SU-DHL-6 (cell line): ENCODE results near the gene IL20RB.
"Not testable (repeated sequence)": the region's sequence is repeated elsewhere in the genome, so short reads cannot be mapped to it uniquely, and the experiment has no call there.

ENCODE experiments used
- H2AFZ ChIP-seq: fragments of 200-600 bp; sonication (generic); 2 replicates; pipeline ENCODE4 v1.6.1; 2014; ENCODE audit warnings: low read depth, mild to moderate bottlenecking, moderate library complexity, mixed read lengths, antibody characterized with exemption, low read length; ENCODE audit not compliant: severe bottlenecking
- H3F3A ChIP-seq: fragments of 200-600 bp; shearing (Covaris generic); 2 replicates; pipeline ENCODE4 v1.6.0; 2016; ENCODE audit warnings: antibody characterized with exemption, mild to moderate bottlenecking; ENCODE audit not compliant: insufficient read depth
- H3K27ac ChIP-seq: fragments of 200-600 bp; sonication (generic); 2 replicates; pipeline ENCODE4 v1.5.1; 2016; ENCODE audit warnings: low read depth, mild to moderate bottlenecking, low read length, moderate library complexity, mixed read lengths
- H3K27me3 ChIP-seq: fragments of 200-600 bp; sonication (generic), shearing (Covaris generic); 2 replicates; pipeline ENCODE4 v1.6.0; 2014; ENCODE audit warnings: mild to moderate bottlenecking, low read length
- H3K36me3 ChIP-seq: fragments of 200-600 bp; sonication (generic); 2 replicates; pipeline ENCODE4 v1.6.1; 2014; ENCODE audit warnings: mild to moderate bottlenecking, low read length, mixed read lengths
- H3K4me2 ChIP-seq: fragments of 300-600, 200-600 bp; shearing (Covaris generic), sonication (generic); 2 replicates; pipeline ENCODE4 v1.6.0; 2014; ENCODE audit warnings: low read length, low read depth, mild to moderate bottlenecking; ENCODE audit not compliant: poor library complexity, severe bottlenecking
- H3K4me3 ChIP-seq: fragments of 200-600 bp; sonication (generic); 2 replicates; pipeline ENCODE4 v1.5.1; 2014; ENCODE audit warnings: antibody characterized with exemption, low read length, mild to moderate bottlenecking, mixed read lengths; ENCODE audit not compliant: insufficient read depth, poor library complexity, severe bottlenecking
- H3K79me2 ChIP-seq: fragments of 200-600 bp; sonication (generic); 2 replicates; pipeline ENCODE4 v1.6.1; 2014; ENCODE audit warnings: mild to moderate bottlenecking, low read length, moderate library complexity; ENCODE audit not compliant: insufficient read depth
- H3K9ac ChIP-seq: fragments of 200-600 bp; sonication (generic); 2 replicates; pipeline ENCODE4 v1.7.0; 2014; ENCODE audit warnings: mild to moderate bottlenecking, low read length
- H3K9me2 ChIP-seq: fragments of 200-600 bp; sonication (generic); replicated peaks from 2 replicates; pipeline ENCODE4 v1.6.1; 2014; ENCODE audit warnings: low read length; ENCODE audit not compliant: insufficient read depth
- H3K9me3 ChIP-seq: fragments of 200-600 bp; sonication (generic); 2 replicates; pipeline ENCODE4 v1.6.1; 2014; ENCODE audit warnings: low read length, mixed read lengths; ENCODE audit not compliant: insufficient read depth
- H4K20me1 ChIP-seq: fragments of 200-600 bp; sonication (generic); 2 replicates; pipeline ENCODE4 v1.6.1; 2014; ENCODE audit warnings: low read depth, mild to moderate bottlenecking, antibody characterized with exemption, low read length, moderate library complexity, mixed read lengths
- EZH2phosphoT487 ChIP-seq: fragments of 200-600 bp; sonication (generic), shearing (Covaris generic); conservative IDR thresholded peaks from 2 replicates; pipeline ENCODE4 v1.6.1; 2018; ENCODE audit warnings: mild to moderate bottlenecking, antibody characterized with exemption, low read length, moderate library complexity, mixed read lengths
- TF ChIP-seq, protein P1 (sequence below): fragments of 200-600 bp; sonication (generic); IDR thresholded peaks from one replicate; pipeline ENCODE4 v1.5.1; 2017; ENCODE audit warnings: antibody characterized with exemption, mild to moderate bottlenecking, low read length, moderate library complexity; ENCODE audit not compliant: insufficient read depth, poor library complexity, severe bottlenecking

The IL20RB gene

DNA sequence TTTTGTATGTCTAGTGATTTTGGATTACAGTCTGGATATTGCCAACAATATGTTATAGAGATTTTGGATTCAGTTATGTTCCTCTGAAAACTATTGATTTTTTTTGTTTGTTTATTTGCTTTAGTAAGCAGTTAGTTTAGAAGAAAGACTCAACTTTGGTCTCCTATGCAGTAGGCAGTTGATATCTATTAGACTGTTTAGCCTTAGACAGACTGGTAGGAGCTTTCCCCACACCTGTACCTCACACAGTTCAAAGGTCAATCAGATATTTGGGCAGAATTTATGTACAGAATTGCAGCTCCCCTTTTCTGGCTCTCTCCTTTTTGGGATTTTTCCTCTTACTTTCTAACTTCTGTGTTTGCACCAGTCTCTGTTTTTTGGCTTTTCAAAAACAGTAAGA lies 42.3 kb downstream of the IL20RB start:
- Histone ChIP-seq H3K79me2 (no peaks in the 10 kb centered on the region), H4K20me1 (no peaks in the 10 kb centered on the region), H2AFZ (no peak overlapping the region), H3K4me2 (no peak overlapping the region), H3F3A (no peaks in the 10 kb centered on the region), H3K36me3 (no peaks in the 10 kb centered on the region), H3K9me2 (no peaks in the 10 kb centered on the region), H3K27ac (no peak overlapping the region), H3K9ac (no peak overlapping the region), H3K4me3 (no peak overlapping the region), H3K27me3 (no peaks in the 10 kb centered on the region), H3K9me3 (no peaks in the 10 kb centered on the region)
- TF ChIP-seq, protein P1, sequence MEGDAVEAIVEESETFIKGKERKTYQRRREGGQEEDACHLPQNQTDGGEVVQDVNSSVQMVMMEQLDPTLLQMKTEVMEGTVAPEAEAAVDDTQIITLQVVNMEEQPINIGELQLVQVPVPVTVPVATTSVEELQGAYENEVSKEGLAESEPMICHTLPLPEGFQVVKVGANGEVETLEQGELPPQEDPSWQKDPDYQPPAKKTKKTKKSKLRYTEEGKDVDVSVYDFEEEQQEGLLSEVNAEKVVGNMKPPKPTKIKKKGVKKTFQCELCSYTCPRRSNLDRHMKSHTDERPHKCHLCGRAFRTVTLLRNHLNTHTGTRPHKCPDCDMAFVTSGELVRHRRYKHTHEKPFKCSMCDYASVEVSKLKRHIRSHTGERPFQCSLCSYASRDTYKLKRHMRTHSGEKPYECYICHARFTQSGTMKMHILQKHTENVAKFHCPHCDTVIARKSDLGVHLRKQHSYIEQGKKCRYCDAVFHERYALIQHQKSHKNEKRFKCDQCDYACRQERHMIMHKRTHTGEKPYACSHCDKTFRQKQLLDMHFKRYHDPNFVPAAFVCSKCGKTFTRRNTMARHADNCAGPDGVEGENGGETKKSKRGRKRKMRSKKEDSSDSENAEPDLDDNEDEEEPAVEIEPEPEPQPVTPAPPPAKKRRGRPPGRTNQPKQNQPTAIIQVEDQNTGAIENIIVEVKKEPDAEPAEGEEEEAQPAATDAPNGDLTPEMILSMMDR: no peak
- no peak for TF ChIP-seq EZH2phosphoT487

DNA sequence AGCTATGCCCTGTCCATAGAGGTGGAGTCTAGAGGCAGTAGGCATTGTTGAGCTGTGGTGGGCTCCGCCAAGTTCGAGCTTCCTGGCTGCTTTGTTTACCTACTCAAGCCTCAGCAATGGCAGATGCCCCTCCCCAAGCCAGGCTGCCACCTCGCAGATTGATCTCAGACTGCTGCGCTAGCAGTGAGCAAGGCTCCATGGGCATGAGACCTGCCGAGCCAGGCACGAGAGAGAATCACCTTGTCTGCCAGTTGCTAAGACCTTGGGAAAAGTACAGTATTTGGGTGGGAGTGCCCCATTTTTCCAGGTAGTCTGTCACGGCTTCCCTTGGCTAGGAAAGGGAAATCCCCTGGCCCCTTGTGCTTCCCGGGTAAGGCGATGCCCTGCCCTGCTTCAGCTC lies 49.6 kb downstream of the IL20RB start:
- not testable (repeated sequence) for H3K27me3 ChIP-seq, H3K9me3 ChIP-seq, H3K79me2 ChIP-seq, H3K36me3 ChIP-seq, H3F3A ChIP-seq, H3K4me3 ChIP-seq, H3K9me2 ChIP-seq, H3K9ac ChIP-seq, H3K4me2 ChIP-seq, H4K20me1 ChIP-seq, H2AFZ ChIP-seq, H3K27ac ChIP-seq

DNA sequence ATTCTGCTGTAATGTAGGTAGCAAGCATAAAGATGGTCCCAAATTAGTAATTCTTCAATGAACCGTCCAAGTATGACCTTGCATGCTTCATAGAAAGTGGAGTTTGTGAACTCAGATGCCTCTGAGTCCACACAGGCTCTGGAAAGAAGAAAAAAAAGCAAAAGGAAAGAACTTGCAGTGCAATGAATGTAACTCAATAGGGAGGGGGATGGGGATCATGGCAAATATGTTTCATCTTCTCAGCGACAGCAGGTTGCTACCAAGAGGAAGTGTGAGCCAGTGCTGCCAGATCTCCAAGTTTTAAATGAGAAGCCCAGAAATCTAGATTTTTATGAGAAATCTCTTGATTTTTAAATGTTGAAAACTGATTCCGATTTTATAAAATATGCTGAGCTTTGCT lies 50.3 kb downstream of the IL20RB start:
- Histone ChIP-seq H3K79me2 (no peaks in the 10 kb centered on the region), H3K9me2 (no peaks in the 10 kb centered on the region), H2AFZ (no peak overlapping the region), H3K9me3 (no peaks in the 10 kb centered on the region), H3F3A (no peaks in the 10 kb centered on the region), H3K27ac (no peak overlapping the region), H3K4me3 (no peak overlapping the region), H3K27me3 (no peaks in the 10 kb centered on the region), H3K36me3 (no peaks in the 10 kb centered on the region), H3K4me2 (no peak overlapping the region), H3K9ac (no peak overlapping the region), H4K20me1 (no peaks in the 10 kb centered on the region)
- TF ChIP-seq, protein P1: no peak
- TF ChIP-seq EZH2phosphoT487: no peak

DNA sequence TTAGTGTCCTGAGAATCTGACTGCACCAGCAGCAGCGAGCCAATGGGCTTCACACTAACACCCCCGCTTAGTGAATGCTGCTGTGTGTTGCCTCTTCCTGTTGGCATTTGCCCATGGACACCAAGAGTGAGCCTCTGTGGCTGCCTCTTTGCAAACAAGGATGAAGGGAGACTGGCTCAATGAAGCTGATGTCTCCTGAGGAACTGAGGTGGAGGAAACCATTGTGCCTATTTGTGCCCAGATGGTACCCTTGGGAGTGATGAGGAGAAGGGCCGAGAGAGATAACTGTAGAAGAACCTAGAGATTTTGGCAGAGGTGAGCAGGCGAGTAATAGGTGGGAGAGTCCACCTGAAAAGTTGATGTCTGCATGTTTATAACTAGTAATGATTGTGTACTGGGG lies 51.2 kb downstream of the IL20RB start:
- Histone ChIP-seq H3K27me3 (no peaks in the 10 kb centered on the region), H4K20me1 (no peaks in the 10 kb centered on the region), H3K27ac (no peak overlapping the region), H3K36me3 (no peaks in the 10 kb centered on the region), H3K4me2 (no peak overlapping the region), H3K9me2 (no peaks in the 10 kb centered on the region), H3K79me2 (no peaks in the 10 kb centered on the region), H3K9me3 (no peaks in the 10 kb centered on the region), H3F3A (no peaks in the 10 kb centered on the region), H2AFZ (no peak overlapping the region), H3K4me3 (no peak overlapping the region), H3K9ac (no peak overlapping the region)
- TF ChIP-seq, protein P1: no peak
- no peak for TF ChIP-seq EZH2phosphoT487
